ENCODE data around the gene GTF2H1.
"Not testable (repeated sequence)": the region's sequence is repeated elsewhere in the genome, so short reads cannot be mapped to it uniquely, and the experiment has no call there.

Gene GTF2H1

DNA sequence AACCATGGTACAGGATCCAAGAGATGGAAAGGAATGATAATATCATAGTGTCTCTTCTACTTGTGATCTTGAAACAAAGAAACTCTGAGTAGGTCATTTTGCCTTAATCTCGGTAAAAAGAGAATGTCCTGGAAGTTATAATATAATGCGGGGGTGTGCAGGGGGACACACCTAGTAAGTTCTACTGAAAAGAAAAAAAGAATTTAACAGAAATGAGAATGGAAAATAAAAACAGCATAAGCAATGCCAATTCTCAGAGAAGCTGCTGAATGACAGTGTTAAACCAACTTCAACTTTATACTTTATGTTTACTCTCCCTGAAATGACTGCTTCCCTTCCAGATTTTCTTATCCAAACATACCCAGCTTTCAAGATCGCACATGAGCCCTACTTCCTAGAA lies 2.5 kb upstream of the GTF2H1 start:
- no peak for DNase-seq

DNA sequence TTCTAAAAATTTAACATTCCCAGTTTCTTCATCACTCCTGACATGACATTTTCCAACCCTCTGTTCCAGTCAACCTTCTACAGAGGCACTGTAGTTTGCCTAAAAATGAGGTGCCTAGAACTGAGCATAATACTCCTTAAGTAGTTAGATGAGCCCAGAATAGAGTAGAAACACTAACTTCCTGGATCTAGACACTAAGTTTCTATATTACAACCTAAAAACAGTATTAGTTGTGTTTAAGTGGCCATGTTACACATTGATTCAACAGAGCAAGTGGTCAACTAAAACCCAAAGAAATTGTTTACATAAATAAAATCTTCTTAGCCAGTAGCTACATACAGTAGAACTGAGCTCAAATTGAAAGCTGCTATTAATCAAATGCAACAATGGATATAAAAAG lies 1.8 kb upstream of the GTF2H1 start:
- DNase-seq: no peak

DNA sequence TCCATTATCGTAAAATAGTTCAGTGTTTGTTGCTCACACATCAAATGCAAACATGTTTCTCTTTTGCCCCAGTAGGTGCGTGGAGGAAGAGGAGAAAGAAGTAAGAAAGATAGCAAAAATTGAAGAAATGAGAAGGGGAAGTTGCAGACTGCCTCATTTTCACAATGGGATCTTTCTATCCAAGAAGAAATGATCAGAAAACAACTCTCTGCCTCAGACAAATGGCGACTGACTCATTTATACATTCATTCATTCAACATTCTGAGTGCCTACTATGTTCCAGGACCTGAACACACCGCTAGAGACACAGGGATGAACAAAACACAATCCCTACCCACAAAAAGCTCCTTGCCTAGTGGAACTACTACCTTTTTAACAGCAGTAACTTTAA lies 794 bp upstream of the GTF2H1 start:
- DNase-seq: no peak

DNA sequence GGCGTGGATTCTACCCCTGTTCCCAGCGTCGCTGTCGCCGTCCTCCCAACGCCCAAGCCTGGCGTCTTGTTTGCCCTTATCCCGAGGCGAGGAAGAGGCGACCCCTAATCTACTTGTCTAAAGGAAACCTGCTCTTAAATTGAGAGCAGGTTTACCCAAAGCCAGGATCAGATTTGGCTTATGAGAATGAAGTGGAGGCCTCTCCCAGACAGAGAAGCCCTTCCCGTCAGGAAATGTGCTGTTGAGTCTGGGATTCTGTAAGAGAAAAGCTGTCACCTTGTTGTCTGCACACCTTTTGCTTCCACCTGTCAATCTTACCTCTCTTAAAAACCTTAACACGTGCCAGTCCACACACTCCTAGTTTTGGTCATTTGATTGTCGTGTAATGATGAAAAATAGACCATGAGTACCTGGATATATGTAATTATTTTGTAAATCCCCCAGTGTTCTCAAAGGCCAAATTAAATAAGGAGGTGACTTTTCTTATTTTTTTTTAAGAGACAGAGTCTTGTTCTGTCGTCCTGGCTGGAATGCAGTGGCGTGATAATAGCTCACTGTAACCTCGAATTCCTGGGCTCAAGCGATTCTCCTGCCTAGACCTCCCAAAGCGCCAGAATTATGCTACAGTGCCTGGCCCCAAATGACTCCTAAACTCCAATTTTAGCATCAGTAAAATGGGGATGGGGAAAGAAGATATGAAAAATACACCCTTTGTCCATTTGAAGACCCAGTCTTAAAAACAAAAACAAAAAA lies 627 bp downstream of the GTF2H1 start:
- DNase-seq: no peak

DNA sequence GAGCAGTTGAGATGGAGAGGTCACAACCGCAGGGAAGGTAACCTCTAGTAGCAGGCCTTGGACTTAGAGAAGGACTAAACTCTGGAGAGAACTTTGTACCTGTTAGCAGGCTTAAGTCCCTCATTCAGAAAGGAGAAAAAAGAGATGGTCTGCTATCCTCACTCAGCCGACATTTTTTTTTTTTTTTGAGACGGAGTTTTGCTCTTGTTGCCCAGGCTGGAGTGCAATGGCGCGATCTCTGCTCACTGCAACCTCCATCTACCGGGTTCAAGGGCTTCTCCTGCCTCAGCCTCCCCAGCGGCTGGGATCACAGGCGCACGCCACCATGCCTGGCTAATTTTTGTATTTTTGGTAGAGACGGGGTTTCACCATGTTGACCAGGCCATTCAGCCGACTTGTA lies 1.5 kb downstream of the GTF2H1 start:
- DNase-seq: not testable (repeated sequence)

DNA sequence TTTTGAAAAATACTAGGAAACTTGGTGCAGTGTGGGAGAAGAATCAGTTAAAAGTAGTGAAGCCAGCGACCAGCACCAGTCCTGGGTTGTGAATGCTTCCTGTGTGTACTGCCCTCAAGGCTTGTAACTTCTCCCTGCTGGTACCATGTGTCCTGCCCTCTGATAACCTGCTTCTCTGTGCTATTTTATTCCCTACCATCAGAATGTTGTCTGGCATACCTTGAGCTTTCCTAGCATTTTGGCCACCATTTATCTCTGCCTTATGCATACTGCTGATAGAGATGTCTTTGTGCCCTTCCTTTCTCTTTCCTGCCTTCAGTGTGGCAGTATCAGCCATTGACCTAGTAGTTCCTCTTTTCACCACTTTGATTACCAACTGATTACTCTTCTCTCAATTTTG lies 2.0 kb downstream of the GTF2H1 start:
- DNase-seq: no peak

DNA sequence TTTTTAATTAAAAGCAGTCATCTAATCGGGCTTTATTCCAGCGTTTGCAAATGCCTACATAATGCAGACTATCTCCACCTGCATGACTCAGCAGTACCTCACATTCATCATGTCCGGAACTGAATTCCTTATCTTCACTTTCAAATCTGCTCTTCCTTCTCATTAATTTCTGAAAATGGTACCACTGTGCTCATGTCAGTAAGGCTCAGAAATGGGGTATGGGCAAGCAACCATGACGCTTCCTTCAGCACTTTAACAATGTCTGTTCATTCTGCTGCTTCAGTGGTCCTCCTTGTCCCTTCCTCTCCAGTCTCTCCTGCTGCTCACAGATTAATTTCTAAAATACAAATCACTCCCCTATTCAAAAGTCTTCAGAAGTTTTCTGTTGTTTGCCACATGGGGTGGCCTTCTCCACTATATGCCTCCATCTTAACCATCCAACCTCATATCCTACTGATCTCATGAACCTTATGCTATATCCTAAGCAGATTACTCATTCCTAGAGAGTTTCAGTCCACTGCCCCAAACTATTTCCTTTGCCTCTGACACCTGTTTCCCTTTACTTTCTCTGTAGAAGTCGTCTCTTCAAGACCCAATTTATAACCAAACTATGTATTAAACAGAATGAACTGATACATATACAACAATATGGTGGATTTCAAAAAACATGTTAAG lies 7.0 kb downstream of the GTF2H1 start:
- DNase-seq: no peak

DNA sequence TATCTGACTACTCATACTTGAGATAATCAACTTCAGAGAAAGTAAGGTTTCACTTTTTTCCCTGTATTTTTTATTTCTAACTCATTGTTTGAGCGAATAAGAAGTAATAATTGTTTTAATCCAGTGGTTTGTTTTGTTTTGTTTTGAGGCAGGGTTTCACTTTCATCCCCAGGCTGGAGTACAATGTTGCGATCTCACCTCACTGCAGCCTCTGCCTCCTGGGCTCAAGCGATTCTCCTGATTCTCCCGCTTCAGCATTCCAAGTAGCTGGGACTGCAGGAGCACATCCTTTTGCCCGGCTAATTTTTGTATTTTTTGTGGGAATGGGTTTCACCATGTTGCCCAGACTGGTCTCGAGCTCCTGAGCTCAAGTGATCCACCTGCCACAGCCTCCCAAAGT lies 8.6 kb downstream of the GTF2H1 start:
- no peak for DNase-seq

DNA sequence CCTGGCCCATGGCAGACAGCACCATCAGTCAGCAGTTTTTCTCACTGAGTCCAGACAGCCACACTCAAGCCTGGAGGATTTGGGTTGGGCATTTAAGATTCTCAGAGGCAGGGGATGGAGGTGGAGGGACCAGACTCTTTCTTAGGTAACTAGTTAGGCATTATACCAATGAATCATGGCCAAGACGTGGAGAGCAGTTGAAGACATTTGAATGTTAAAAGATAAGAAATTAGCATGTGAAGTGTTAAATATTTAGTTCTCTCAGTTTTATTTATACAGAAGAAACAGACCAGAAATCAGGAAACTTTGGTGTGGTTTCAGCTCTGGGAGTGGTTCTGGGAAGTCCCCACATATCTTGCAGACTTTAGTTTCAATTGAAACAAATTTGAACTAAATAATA lies 9.9 kb downstream of the GTF2H1 start:
- DNase-seq: no peak

DNA sequence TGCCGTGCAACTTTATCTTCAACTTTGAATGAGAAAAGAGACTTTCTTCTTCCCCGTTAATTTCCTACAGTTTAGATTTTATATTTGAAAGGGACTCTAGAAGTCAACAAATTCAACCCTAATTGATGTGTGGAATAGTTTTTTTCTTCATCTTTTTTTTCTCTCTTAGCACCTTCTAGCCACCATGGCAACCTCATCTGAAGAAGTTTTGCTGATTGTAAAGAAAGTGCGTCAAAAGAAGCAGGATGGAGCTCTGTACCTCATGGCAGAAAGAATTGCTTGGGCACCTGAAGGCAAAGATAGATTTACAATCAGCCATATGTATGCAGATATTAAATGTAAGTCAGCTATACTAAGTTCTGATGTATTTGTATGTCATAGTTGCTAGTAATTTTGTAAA lies 10.5 kb downstream of the GTF2H1 start:
- no peak for DNase-seq

DNA sequence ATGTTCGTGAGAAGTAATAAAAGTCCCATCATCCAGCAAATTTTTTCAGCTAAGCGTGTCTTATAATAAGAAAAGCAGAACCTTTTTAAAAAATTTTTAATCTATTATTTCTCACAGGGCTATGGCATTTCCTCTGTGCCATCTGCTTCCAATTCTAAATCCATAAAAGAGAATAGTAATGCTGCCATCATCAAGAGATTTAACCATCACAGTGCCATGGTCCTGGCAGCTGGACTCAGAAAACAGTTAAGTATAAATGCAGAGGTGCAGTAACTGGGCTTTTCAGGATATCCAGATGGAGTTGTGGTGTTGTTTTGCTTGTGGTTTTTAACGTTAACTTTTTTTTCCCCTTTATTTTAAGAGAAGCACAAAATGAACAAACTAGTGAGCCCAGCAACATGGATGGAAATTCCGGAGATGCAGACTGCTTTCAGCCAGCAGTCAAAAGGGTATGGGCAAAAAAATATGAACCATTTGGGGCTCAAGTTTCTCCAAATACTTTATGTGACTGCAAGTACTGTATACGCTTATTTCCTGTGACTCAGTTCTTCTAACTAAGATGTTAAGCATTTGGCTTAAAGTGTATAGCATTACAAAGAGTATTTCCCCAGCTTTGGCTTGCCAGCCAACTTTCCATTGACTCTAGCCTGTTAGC lies 25.2 kb downstream of the GTF2H1 start:
- peak; percentile 84 for DNase-seq

DNA sequence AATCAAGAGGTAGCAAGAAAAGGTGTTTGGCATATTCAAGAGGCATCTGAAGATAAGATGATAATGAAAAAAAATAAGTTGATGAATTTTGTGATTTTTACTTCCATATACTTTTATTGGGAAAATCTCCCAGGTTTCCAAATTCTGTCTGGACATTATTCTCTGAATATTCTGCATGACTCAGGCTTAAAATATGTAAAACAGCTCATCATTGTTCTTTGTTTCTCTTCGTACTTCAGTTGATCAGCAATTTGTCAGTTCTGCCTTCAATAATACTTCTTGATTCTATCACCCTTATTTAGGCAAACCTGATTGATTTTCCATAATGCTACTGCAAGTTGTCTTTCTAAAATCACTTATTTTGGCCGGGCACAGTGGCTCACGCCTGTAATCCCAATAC lies 30.2 kb downstream of the GTF2H1 start:
- DNase-seq: peak; percentile 33

DNA sequence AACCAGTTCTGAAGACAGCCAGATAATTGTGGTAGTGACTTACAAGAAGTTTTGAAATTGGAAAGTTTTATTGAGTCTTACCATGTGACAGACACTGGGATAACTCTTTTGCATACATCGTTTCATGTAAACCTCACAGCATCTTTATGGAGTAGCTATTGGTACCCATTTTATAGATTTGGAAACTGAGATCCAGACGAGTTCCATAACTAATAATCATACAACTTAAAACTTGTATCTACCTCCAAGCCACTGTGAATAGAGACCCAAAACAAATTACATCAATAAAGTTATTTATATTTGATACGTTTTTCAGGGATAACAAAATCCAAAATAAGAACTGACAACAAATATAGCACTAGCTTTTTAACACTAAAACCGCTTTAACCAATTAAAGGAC lies 36.3 kb downstream of the GTF2H1 start:
- DNase-seq: no peak

DNA sequence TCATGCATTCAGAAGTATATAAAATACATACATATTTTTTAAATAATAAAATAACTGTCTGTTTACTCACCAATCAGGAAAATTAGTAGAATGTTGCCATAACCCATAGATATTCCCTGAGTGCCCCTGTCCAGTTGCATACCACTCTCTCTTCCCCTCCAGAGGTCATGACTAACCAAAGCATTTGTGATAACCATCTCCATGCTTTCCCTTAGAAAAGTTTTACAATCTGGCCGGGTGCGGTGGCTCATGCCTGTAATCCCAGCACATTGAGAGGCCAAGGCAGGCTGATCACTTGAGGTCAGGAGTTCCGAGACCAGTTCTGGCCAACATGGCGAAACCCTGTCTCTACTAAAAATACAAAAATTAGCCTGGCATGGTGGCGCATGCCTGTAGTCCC lies 38.8 kb downstream of the GTF2H1 start:
- no peak for DNase-seq

DNA sequence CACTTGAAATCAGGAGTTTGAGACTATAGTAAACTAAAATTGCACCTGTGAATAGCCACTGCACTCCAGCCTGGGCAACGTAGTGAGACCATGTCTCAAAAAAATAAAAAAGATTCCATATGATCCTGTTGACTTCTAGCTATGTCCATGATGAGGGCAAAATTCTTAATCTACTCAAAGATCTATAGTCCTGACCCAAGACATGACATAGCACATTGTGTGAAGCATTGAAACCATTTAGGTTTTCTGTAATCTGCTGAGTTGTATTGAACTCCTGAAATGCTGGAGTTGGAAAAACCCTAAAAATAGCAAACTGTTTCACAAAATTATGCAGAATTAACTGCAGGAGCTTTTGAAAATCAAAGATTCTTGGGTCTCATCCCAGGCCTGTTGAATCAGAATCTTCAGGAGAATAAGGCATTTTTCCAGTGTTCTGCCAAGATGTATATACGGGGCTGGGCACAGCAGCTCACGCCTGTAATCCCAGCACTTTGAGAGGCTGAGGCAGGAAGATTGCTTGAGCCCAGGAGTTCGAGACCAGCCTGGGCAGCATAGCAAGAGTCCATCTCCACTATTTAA lies 42.2 kb downstream of the GTF2H1 start:
- no peak for DNase-seq

DNA sequence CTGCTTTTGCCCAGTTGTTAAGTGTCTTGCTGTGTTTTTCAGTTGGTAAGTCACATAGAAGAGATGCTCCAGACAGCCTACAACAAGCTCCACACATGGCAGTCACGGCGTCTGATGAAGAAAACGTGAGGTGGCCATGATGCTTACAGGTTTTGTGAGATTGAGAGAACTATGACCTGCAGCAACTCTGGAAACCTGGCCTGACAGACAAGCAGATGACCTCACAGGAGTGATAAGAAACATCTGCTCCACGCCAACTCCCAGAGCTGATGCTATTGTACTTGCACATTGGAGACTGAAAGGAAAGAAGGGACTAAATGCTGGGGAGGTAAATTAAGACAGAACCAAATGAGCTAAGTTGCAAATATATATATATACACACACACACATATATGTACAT lies 43.4 kb downstream of the GTF2H1 start:
- no peak for DNase-seq

DNA sequence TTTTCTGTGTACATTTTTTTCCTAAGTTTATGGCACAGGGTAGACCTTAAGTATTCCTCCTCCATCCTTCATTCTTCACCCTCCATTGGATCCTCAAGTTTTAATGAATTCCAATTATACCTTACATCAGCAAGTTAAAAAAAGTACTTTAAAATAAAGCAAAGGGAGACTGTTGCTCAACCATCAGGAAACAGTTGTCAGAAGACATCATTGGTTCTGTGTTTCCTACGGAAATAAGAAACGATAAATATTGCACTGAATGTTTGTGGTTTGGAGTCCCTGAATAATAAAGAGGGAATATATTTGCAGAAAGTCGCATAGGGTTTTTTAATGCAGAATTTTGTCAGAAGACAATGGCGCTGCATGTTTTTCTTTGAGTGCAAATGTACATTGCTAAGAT lies 43.9 kb downstream of the GTF2H1 start:
- no peak for DNase-seq

DNA sequence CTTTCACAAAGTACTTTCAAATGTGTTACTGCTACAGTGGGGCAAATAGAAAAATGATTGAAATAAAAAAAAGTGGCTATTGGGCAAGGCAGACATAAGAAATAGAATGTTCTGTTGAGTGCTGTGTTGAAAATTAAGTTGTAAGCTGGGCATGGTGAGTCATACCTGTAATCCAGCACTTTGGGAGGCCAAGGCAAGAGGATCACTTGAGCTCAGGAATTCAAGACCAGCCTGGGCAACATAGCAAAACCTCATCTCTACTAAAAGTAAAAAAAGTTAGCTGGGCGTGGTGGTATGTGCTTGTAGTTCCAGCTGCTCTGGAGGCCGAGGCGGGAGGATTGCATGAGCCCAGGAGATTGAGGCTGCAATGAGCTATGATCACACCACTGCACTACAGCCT lies 45.1 kb downstream of the GTF2H1 start:
- peak; percentile 23 for DNase-seq

DNA sequence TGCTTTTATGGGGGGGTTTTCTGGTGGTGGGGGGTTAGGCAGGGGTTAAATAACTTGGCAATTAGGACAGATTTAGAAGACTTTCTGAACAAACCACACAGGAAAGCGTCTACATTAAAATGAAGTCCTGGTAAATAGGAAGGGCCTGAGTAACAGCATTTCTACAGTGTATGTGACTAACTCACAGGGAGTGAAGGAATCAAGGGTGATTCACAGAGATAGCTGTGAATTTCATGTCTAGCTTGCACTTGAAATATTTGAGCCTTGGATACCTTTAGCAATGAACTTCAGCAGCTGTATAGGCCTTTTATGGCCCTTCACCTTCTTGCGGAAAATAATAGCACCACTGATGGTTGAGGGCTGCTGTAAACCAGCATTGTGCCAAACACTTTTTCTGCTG lies 45.9 kb downstream of the GTF2H1 start:
- peak; percentile 43 for DNase-seq

DNA sequence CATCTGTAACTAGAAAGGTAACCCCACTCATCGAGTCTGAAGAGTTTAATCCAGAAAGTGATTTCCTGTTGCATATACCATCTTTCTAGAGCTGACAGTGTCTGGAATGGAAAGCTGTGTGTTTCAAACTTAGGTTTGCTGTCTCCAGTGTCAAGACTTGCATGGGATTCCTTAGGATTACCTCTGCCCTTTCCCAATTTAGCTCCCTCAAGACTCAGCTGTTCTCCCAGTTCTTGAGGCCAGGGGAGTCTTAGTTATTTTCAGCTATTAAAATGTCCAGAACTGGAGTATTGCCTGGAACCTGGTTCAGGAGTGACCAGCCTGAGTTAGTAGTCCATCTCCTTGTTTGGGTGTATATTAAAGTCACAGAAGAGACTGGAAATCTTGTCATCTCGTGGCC lies 47.0 kb downstream of the GTF2H1 start:
- no peak for DNase-seq

DNA sequence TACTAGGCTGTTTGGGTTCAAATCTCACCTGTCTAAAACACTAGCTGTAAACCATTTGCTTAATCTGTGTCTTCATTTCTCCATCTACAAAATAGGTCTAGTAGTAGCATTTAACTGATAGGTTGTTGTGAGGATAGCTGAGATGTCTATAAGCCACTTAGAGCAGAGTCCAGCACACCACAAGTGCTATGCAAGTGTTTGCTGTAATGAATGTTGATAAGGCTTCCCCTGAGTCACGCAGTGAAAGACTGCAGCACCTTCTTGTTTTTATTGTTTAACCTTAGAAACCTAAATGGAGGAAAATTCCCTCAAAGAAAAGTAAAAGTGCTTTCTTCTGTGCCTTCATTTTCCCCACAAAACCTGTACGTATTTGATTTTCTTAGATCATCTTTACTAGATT lies 48.9 kb downstream of the GTF2H1 start:
- DNase-seq: no peak

DNA sequence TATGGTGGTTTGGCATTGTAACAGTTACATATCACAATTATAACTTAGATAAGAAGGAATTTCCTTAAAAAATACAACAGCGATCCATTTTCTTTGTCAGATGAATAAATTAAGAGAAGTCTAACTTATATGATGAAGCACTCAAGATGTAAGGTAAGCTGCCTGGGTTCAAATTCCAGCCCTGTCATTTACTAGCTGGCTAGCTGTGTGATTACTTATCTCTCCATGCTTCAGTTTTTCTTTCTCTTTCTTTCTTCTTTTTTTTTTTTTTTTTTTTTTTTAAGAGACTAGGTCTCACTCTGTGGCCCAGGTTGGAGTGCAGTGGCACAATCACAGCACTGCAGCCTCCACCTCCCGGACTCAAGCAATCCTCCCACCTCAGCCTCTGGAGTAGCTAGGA lies 49.8 kb downstream of the GTF2H1 start:
- no peak for DNase-seq

DNA sequence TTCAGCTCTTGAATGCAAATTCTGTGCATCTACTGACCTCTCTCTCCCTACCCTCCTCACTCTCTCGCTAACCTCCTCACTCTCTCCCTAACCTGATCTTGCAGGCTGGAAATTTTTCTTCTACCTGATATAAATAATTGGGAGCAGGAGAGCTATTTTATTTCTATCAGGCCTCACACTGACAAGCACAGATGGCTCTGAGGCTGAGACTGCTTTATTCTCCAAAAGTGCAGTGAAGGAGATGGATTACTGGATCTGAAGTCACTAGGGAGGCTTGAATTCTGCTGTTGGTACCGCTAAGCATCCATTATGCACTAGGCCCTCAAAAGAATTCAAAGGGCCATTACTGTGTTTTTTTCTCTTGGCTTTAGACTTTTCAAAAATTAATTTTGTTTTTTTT lies 52.6 kb downstream of the GTF2H1 start:
- DNase-seq: no peak

DNA sequence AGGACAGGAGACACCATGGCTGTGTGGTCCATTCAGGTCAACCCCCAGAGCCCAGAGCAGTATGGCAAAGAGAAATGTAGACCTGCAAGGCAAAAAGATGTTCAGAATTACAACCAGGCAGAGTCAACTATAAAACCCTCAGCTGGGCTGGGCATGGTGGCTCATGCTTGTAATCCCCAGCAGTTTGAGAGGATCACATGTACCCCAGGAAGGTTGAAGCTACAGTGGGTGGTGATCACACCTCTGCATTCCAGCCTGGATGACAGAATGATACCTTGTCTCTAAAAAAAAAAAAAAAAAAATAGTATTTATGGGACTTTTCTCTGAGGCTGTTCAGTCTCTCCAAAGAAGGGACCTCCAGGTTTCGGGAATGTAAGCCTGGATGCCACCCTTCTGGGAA lies 53.6 kb downstream of the GTF2H1 start:
- no peak for DNase-seq
